Natural killer cell (primary cell): Measurements from ENCODE around the gene AQP6. TPM values are rescaled to one million over a fixed set of nuclear protein-coding genes. Genes with fewer than 3 reads are reported as not detected.

ENCODE experiments used
- ATAC-seq, 3 donors: fragments of 150-1000 bp in 2 of 3; fragments of 200-7000 bp in 1 of 3; cut with Tn5 transposase; 1 replicate in 1 of 3; 2 replicates in 2 of 3; pipeline ENCODE4 v1.10.0; 2021; ENCODE audit warnings: mild to moderate bottlenecking in 2 of 3, moderate library complexity in 2 of 3
- DNase-seq, 2 donors: peaks; one replicate each; pipeline versions ENCODE4 v3.0.0 to v3.0.0-alpha.2; 2013 to 2021; ENCODE audit warnings: mixed read lengths in 1 of 2
- H3K27ac ChIP-seq: one replicate; pipeline ENCODE4 v1.5.1; 2013; ENCODE audit warnings: mild to moderate bottlenecking, low read length
- H3K27me3 ChIP-seq: one replicate; pipeline ENCODE4 v1.6.1; 2013; ENCODE audit warnings: low read length; ENCODE audit not compliant: control insufficient read depth, insufficient read depth
- H3K36me3 ChIP-seq: one replicate; pipeline ENCODE4 v1.6.1; 2013; ENCODE audit warnings: low read length; ENCODE audit not compliant: control insufficient read depth, insufficient read depth
- H3K4me1 ChIP-seq: one replicate; pipeline ENCODE4 v1.6.1; 2013; ENCODE audit warnings: low read length; ENCODE audit not compliant: control insufficient read depth, insufficient read depth
- H3K4me3 ChIP-seq: one replicate; pipeline ENCODE4 v1.5.1; 2013; ENCODE audit warnings: low read length
- H3K9me3 ChIP-seq: one replicate; pipeline ENCODE4 v1.6.1; 2013; ENCODE audit warnings: low read length; ENCODE audit not compliant: control insufficient read depth, insufficient read depth
- H3K27ac Mint-ChIP-seq, 2 donors: one replicate each; pipeline ENCODE4 v1.8.0; 2022; ENCODE audit warnings: mild to moderate bottlenecking in 2 of 2, mixed read lengths in 2 of 2, moderate library complexity in 1 of 2
- H3K27me3 Mint-ChIP-seq, 2 donors: one replicate each; pipeline ENCODE4 v1.8.0; 2022; ENCODE audit warnings: low read depth in 2 of 2, mixed read lengths in 2 of 2
- H3K36me3 Mint-ChIP-seq: one replicate; pipeline ENCODE4 v1.8.0; 2022; ENCODE audit warnings: mixed read lengths
- H3K4me1 Mint-ChIP-seq, 2 donors: one replicate each; pipeline ENCODE4 v1.8.0; 2022; ENCODE audit warnings: mixed read lengths in 2 of 2
- H3K4me3 Mint-ChIP-seq: one replicate; pipeline ENCODE4 v1.8.0; 2022; ENCODE audit warnings: mild to moderate bottlenecking, moderate library complexity, mixed read lengths
- H3K9me3 Mint-ChIP-seq, 2 donors: one replicate each; pipeline ENCODE4 v1.8.0; 2022; ENCODE audit warnings: mixed read lengths in 2 of 2
- WGBS: methylation state at CpG from one replicate; pipeline ENCODE4 v1.1.7; 2013; ENCODE audit warnings: missing lambda C conversion rate; ENCODE audit not compliant: insufficient coverage; 5-methylcytosine and 5-hydroxymethylcytosine counted together
- intact Hi-C: fragments of 100-400 bp; cut with micrococcal nuclease; formaldehyde crosslinking; loops from one replicate; pipeline ENCODE4 v1.14.2; 2022
- total RNA-seq, 4 donors: library from RNA; stranded (reverse); fragments of 120-200 nt in 1 of 4; gene quantifications; one replicate each; pipeline versions ENCODE4 v1.2.3 to v1.2.4, GENCODE V29; 2013 to 2022
- TF ChIP-seq, protein P1 (sequence below): fragments of 200-600 bp; IDR thresholded peaks from one replicate; pipeline ENCODE4 v1.8.0; 2022; ENCODE audit warnings: antibody characterized with exemption

Gene AQP6
- total RNA-seq, 3 donors from 2014 or later (not counting 1 experiment from before 2014, with no cell fraction given), result not detected

DNA sequence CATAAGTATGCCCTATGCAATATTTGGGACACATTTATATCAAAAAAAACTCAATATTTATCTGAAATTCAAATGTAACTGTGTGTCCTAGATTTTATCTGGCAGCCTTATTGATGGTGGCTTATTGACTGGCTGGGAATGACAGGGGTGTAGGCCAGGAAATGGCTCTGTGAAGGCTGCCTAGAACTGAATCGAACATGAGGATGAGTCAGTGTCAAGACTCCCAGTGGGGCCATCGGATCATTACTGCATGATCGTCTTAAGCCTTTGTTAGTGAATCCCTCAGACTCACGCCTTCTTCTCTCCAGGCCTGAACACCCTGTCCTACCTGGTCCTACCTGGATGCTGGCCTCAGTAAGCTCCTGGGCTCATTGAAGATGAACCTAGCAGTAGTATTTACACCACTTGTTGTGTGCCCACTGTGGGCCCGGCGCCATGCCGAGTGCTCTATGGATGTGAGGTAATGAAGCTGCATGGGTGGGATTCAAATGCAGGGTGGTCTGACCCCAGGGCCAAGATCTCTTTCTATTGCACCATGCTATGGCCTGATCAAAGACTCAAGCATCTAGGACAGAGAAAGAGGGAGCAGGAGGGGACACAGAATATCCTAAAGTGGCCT lies 48.0 kb upstream of the AQP6 start:
- Mint-ChIP-seq H3K27me3 (peaks cover 0 to 6% of the 10 kb centered on the region in 2 donors), H3K9me3 (no peaks in the 10 kb centered on the region), H3K36me3 (no peaks in the 10 kb centered on the region), H3K4me3 (no peak overlapping the region), H3K4me1 (no peaks in the 10 kb centered on the region), H3K27ac (no peak overlapping the region)
- no peak overlapping the region for H3K4me3 ChIP-seq
- 94% methylated on average over 7 of the region's 7 CpGs for WGBS
- DNase-seq (no peak), ATAC-seq (no peak)
- TF ChIP-seq, protein P1, sequence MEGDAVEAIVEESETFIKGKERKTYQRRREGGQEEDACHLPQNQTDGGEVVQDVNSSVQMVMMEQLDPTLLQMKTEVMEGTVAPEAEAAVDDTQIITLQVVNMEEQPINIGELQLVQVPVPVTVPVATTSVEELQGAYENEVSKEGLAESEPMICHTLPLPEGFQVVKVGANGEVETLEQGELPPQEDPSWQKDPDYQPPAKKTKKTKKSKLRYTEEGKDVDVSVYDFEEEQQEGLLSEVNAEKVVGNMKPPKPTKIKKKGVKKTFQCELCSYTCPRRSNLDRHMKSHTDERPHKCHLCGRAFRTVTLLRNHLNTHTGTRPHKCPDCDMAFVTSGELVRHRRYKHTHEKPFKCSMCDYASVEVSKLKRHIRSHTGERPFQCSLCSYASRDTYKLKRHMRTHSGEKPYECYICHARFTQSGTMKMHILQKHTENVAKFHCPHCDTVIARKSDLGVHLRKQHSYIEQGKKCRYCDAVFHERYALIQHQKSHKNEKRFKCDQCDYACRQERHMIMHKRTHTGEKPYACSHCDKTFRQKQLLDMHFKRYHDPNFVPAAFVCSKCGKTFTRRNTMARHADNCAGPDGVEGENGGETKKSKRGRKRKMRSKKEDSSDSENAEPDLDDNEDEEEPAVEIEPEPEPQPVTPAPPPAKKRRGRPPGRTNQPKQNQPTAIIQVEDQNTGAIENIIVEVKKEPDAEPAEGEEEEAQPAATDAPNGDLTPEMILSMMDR, result no peak
- no peaks in the 10 kb centered on the region for H3K9me3 ChIP-seq
- intact Hi-C loops, result no loop called here
- no peaks in the 10 kb centered on the region for H3K4me1 ChIP-seq
- H3K36me3 ChIP-seq, result no peaks in the 10 kb centered on the region
- no peak overlapping the region for H3K27ac ChIP-seq
- H3K27me3 ChIP-seq, result no peaks in the 10 kb centered on the region

DNA sequence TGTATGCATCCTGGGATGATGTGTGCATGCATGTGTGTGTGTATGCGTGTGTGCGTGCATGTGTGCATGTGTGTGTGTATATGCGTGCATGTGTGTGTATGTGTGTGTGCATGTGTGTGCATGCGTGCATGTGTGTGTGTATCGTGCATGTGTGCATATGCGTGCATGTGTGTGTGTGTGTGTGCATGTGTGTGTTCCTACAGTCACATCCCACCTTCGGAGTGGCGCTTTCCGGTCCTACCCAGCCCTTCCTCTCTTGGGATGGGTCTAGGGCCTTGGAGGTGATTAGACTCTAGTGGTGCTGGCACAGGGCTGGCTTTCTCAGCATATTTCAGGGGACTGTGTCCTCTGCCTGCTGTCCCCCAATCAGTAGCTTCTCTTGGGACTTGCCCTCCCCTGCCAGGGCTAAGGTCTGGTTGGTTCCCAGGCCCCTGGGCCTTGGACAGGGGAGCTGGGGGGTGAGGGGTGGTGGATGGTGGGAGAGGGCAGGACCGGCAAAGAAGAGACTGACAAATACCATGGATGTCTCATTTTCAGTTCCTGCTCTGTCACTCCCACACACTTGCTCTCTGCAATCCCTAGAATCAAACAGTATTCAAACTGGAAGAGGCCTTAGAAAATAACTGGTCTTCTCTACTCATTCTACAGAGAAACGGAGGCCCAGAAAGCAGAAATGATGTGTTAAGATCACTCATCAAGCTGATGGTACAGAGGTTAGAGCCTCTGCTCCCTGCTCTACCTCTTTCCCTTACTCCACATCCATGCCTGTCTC lies 47.1 kb upstream of the AQP6 start:
- no peaks in the 10 kb centered on the region for H3K36me3 Mint-ChIP-seq
- H3K9me3 Mint-ChIP-seq, result no peaks in the 10 kb centered on the region
- H3K27ac Mint-ChIP-seq, result no peak overlapping the region
- no peak overlapping the region for H3K27ac ChIP-seq
- 94% methylated on average over 11 of the region's 11 CpGs for WGBS
- H3K36me3 ChIP-seq, result no peaks in the 10 kb centered on the region
- H3K9me3 ChIP-seq, result no peaks in the 10 kb centered on the region
- H3K4me1 ChIP-seq, result no peaks in the 10 kb centered on the region
- H3K4me3 ChIP-seq, result no peak overlapping the region
- H3K4me1 Mint-ChIP-seq, result no peaks in the 10 kb centered on the region
- TF ChIP-seq, protein P1, result no peak
- intact Hi-C loops, result no loop called here
- H3K27me3 Mint-ChIP-seq, result peaks cover 0 to 9% of the 10 kb centered on the region in 2 donors
- H3K27me3 ChIP-seq, result no peaks in the 10 kb centered on the region
- ATAC-seq (peak in 1 of 3 donors; percentile 33), DNase-seq (no peak)
- H3K4me3 Mint-ChIP-seq, result no peak overlapping the region

DNA sequence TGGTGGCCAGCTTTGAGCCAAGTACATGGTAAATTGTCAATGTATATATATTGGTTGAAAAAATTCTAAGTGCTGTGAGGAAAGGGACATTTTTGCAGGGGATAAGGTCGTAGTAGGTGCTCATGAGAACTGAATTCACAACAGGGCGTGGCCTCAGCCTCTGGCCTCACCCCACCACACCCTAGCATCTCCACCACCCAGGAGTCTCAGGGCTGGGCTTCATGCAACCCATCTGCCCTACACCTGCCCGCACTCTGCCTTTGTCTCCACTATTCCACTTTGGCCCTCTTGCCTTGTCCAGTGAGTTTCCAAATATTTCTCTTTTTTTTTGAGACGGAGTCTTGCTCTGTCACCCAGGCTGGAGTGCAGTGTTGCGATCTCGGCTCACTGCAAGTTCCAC lies 44.3 kb upstream of the AQP6 start:
- no peaks in the 10 kb centered on the region for H3K36me3 ChIP-seq
- WGBS, result 96% methylated on average over 6 of the region's 6 CpGs
- intact Hi-C loops, result no loop called here
- H3K27me3 ChIP-seq, result no peaks in the 10 kb centered on the region
- DNase-seq, result no peak
- no peaks in the 10 kb centered on the region for H3K36me3 Mint-ChIP-seq
- no peak overlapping the region for H3K4me3 ChIP-seq
- no peaks in the 10 kb centered on the region for H3K4me1 Mint-ChIP-seq
- no peak for ATAC-seq
- TF ChIP-seq, protein P1, result no peak
- no peak overlapping the region for H3K4me3 Mint-ChIP-seq
- no peak overlapping the region for H3K27ac ChIP-seq
- no peak overlapping the region for H3K27ac Mint-ChIP-seq
- no peaks in the 10 kb centered on the region for H3K4me1 ChIP-seq
- H3K27me3 Mint-ChIP-seq, result peaks cover 0 to 6% of the 10 kb centered on the region in 2 donors
- no peaks in the 10 kb centered on the region for H3K9me3 ChIP-seq
- H3K9me3 Mint-ChIP-seq, result no peaks in the 10 kb centered on the region
